ENCODE measurements around the gene FBXL7.

DNA sequence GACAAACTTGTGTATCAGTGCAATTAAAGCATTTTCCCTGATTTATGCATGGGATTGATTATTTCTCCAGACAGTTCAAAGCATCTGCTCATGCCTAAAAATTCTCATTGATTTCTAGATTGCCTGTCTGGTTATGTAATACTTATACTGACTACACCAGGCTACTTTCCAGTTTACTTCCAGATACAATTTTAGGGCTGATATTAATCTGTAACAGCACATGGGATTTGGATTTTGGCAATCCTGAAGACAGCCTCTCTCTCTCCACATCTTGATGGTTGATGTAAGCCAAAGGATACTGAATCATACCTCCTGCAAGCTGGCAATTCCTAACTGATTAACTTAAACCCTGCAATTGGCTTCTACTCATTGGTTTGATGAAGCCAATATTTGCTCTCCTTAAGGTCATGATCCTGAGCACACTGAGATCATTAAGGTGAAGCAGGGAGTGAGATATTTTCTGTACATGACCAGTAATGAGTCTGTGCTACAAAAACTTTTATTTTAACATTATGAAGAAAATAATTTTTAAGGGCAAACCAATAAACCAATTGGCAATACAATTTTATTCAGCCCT, 25.7 kb upstream of the FBXL7 start:
- TF ChIP-seq, protein P1, sequence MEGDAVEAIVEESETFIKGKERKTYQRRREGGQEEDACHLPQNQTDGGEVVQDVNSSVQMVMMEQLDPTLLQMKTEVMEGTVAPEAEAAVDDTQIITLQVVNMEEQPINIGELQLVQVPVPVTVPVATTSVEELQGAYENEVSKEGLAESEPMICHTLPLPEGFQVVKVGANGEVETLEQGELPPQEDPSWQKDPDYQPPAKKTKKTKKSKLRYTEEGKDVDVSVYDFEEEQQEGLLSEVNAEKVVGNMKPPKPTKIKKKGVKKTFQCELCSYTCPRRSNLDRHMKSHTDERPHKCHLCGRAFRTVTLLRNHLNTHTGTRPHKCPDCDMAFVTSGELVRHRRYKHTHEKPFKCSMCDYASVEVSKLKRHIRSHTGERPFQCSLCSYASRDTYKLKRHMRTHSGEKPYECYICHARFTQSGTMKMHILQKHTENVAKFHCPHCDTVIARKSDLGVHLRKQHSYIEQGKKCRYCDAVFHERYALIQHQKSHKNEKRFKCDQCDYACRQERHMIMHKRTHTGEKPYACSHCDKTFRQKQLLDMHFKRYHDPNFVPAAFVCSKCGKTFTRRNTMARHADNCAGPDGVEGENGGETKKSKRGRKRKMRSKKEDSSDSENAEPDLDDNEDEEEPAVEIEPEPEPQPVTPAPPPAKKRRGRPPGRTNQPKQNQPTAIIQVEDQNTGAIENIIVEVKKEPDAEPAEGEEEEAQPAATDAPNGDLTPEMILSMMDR (conservative IDR thresholded peaks at IDR 0.05; ENCODE audit: low read length): no peak
- TF ChIP-seq EZH2phosphoT487 (IDR thresholded peaks at IDR 0.05; ENCODE audit: borderline replicate concordance, low read depth, low read length): no peak
